A673 (cell line): ENCODE results near the gene EXOC6B. TPM values are rescaled to one million over a fixed set of nuclear protein-coding genes. Genes with fewer than 3 reads are reported as not detected.

Experiments used
- BruUV-seq: library from RNA; stranded (reverse); fragments of 400-500 nt; replicated peaks from 2 replicates; lab custom pipeline; 2021; lab: Mats Ljungman, UMichigan
- CTCF ChIA-PET: fragments of 300-600 bp; sonication (Branson Sonifier 250); formaldehyde crosslinking; loops from one replicate; lab custom pipeline; 2022; ENCODE audit warnings: antibody characterized with exemption; lab: Charles Lee
- POLR2A ChIA-PET: fragments of 300-600 bp; sonication (Branson Sonifier 250); formaldehyde crosslinking; loops from one replicate; lab custom pipeline; 2022; ENCODE audit warnings: antibody characterized with exemption; ENCODE audit not compliant: low non-redundant PET; lab: Charles Lee
- DNase-seq: peaks from one replicate; pipeline ENCODE4 v3.0.0-alpha.2; 2015; ENCODE audit warnings: low spot score
- H3K27ac ChIP-seq: fragments of 200-600 bp; sonication (generic); 2 replicates; pipeline ENCODE4 v1.5.1; 2016; ENCODE audit warnings: mixed run types, low read depth, mild to moderate bottlenecking, mixed read lengths, antibody characterized with exemption, low read length; ENCODE audit not compliant: poor library complexity, severe bottlenecking
- H3K27me3 ChIP-seq: fragments of 200-600 bp; sonication (generic); replicated peaks from 2 replicates; pipeline ENCODE4 v1.6.1; 2017; ENCODE audit warnings: mixed run types, low read depth, mild to moderate bottlenecking, mixed read lengths, antibody characterized with exemption, low read length; ENCODE audit not compliant: insufficient read depth, poor library complexity
- H3K36me3 ChIP-seq: fragments of 200-600 bp; sonication (generic); 2 replicates; pipeline ENCODE4 v1.6.1; 2016; ENCODE audit warnings: mixed run types, mild to moderate bottlenecking, mixed read lengths, antibody characterized with exemption, low read length; ENCODE audit not compliant: insufficient read depth, poor library complexity, severe bottlenecking
- H3K4me1 ChIP-seq: fragments of 200-600 bp; sonication (generic); 2 replicates; pipeline ENCODE4 v1.6.1; 2017; ENCODE audit warnings: mixed run types, mild to moderate bottlenecking, mixed read lengths, antibody characterized with exemption, low read length; ENCODE audit not compliant: insufficient read depth, poor library complexity, severe bottlenecking
- H3K4me3 ChIP-seq: fragments of 200-600 bp; sonication (generic); 2 replicates; pipeline ENCODE4 v1.5.1; 2016; ENCODE audit warnings: low read depth, mixed run types, mild to moderate bottlenecking, mixed read lengths, low read length; ENCODE audit not compliant: poor library complexity, severe bottlenecking
- H3K9me3 ChIP-seq: fragments of 200-600 bp; sonication (generic); 2 replicates; pipeline ENCODE4 v1.6.1; 2016; ENCODE audit warnings: mixed run types, low read depth, mild to moderate bottlenecking, mixed read lengths, antibody characterized with exemption, low read length; ENCODE audit not compliant: poor library complexity, severe bottlenecking
- EZH2 ChIP-seq: fragments of 200-600 bp; sonication (generic); IDR thresholded peaks from 2 replicates; pipeline ENCODE4 v1.6.1; 2017; ENCODE audit warnings: borderline replicate concordance, low read depth, mild to moderate bottlenecking, mixed read lengths, antibody characterized with exemption, low read length; ENCODE audit not compliant: poor library complexity, severe bottlenecking
- intact Hi-C: fragments of 100-400 bp; cut with micrococcal nuclease; formaldehyde crosslinking; loops from one replicate; pipeline ENCODE4 v1.10.0; 2022; ENCODE audit not compliant: unreplicated experiment
- total RNA-seq: library from RNA; stranded (reverse); gene quantifications from 2 replicates; pipeline ENCODE4 v1.2.3, GENCODE V29; 2021
- TF ChIP-seq, protein P1 (sequence below): fragments of 300-800, 200-600 bp; sonication (generic); conservative IDR thresholded peaks from 2 replicates; pipeline ENCODE4 v1.5.1; 2017; ENCODE audit warnings: low read depth, mild to moderate bottlenecking, antibody characterized with exemption, low read length, moderate library complexity, mixed read lengths

EXOC6B gene
- total RNA-seq, 1 experiment from 2014 or later = 138 TPM

GRCh38 chr2:72483346-72483745, 342.5 kb downstream of the EXOC6B start:
- H3K27me3 ChIP-seq = no peaks in the 10 kb centered on the region
- POLR2A ChIA-PET = no interaction called here
- H3K4me1 ChIP-seq = no peaks in the 10 kb centered on the region
- peaks cover 80% of the 10 kb centered on the region for H3K36me3 ChIP-seq
- H3K27ac ChIP-seq = no peak overlapping the region
- intact Hi-C loops = no loop called here
- H3K4me3 ChIP-seq = no peak overlapping the region
- no peak for DNase-seq
- CTCF ChIA-PET = no interaction called here
- H3K9me3 ChIP-seq = no peaks in the 10 kb centered on the region
- TF ChIP-seq, protein P1, sequence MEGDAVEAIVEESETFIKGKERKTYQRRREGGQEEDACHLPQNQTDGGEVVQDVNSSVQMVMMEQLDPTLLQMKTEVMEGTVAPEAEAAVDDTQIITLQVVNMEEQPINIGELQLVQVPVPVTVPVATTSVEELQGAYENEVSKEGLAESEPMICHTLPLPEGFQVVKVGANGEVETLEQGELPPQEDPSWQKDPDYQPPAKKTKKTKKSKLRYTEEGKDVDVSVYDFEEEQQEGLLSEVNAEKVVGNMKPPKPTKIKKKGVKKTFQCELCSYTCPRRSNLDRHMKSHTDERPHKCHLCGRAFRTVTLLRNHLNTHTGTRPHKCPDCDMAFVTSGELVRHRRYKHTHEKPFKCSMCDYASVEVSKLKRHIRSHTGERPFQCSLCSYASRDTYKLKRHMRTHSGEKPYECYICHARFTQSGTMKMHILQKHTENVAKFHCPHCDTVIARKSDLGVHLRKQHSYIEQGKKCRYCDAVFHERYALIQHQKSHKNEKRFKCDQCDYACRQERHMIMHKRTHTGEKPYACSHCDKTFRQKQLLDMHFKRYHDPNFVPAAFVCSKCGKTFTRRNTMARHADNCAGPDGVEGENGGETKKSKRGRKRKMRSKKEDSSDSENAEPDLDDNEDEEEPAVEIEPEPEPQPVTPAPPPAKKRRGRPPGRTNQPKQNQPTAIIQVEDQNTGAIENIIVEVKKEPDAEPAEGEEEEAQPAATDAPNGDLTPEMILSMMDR = no peak
- TF ChIP-seq EZH2 = no peak
- no TSS peak for BruUV-seq

GRCh38 chr2:72475246-72475645, 350.6 kb downstream of the EXOC6B start:
- H3K4me1 ChIP-seq = no peaks in the 10 kb centered on the region
- H3K4me3 ChIP-seq = no peak overlapping the region
- peaks cover 59% of the 10 kb centered on the region for H3K9me3 ChIP-seq
- POLR2A ChIA-PET = no interaction called here
- H3K27ac ChIP-seq = no peak overlapping the region
- no peak for TF ChIP-seq EZH2
- TF ChIP-seq, protein P1 = no peak
- H3K27me3 ChIP-seq = no peaks in the 10 kb centered on the region
- no TSS peak for BruUV-seq
- H3K36me3 ChIP-seq = peaks cover 66% of the 10 kb centered on the region
- intact Hi-C loops = no loop called here
- DNase-seq = no peak
- CTCF ChIA-PET = no interaction called here

DNA sequence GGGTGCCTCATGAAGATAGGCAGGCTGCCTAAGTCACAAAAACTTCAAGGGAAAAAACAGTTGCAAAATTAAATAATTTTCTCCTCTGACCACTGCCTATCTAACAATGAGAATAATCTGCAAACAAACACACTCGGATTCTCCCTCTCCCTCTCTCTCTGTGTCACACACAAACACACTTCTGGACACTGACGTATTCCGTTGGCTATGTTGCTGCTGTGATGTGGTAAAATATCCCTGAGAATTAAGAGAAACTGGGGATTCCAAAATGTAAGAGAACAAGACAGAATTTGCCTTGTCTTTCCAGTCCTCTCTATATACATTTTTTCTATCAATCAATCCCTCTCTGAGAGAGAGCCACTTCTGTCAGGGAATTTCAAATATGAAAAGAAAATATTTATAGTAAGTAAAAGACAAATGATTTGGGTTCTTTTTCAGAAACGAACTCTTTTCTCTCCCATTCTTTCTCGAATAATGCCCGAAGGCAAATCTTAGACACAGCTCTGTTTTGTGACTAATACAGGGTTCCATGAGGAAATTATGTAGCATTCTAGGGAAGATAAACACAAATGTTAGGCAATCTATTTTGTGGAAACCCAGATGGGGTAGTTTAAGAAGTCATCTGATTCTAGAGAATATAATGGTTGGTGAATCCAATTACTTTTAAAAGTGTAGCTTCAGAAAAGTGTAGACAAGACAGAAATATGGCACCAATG, 367.9 kb downstream of the EXOC6B start:
- no TSS peak for BruUV-seq
- DNase-seq = no peak
- Histone ChIP-seq H3K36me3 (peaks cover 16% of the 10 kb centered on the region), H3K27ac (no peak overlapping the region), H3K27me3 (no peaks in the 10 kb centered on the region), H3K9me3 (peaks cover 15% of the 10 kb centered on the region), H3K4me3 (no peak overlapping the region), H3K4me1 (peaks cover 7% of the 10 kb centered on the region)
- ChIA-PET CTCF (no interaction called here), POLR2A (no interaction called here)
- no peak for TF ChIP-seq EZH2
- TF ChIP-seq, protein P1 = no peak
- intact Hi-C loops = no loop called here
